ENCODE data around the gene RAD9A. TPM values are rescaled to one million over a fixed set of nuclear protein-coding genes. Genes with fewer than 3 reads are reported as not detected.

The RAD9A gene
- total RNA-seq, 1 donor from 2014 or later: 11.1 TPM

DNA sequence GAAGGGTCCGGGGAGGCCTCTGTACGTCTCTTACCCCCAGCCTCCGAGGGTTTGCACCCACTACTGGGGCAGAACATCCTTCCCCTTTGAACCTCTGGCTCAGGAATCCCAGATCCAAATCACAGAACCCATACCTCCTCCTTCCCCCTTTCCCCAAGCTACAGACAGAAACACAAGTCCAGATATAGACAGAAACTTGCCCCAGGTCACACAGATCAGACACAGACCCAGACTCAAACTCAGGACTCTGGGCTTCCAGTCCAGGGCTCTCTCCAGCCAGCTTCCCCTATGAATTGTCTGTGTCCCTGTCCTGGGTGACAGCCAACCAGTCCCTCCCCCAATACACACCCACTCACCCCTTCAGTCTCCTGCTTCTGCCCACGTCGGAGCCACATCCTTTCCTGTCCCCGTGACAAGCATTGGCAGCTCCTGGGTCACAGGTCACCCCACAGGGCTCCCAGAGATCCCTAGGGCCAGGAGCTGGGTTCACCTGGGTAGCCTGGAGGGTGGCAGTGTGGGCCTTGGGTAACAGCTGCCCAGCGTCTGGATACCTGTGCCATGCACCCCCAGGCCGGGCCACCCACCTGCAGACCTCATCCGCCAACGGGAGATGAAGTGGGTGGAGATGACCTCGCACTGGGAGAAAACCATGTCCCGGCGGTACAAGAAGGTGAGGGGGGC is 12.9 kb downstream of the RAD9A start:
- no peak overlapping the region for H3K4me3 Mint-ChIP-seq (ENCODE audit: unreplicated experiment)

DNA sequence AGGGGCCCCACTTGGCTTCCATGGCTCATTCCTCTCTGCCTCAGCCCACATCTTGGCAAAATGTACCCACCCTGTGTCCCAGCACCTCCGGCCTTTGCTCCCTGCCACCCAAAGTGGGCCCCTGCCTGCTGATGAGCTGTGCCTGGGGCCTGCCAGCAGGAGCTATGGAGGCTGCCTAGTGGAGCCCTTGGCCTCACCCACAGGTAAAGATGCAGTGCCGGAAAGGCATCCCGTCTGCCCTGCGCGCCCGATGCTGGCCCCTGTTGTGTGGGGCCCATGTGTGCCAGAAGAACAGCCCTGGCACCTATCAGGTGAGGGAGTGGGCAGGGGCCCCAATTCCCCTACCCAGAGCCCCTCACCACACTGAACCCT is 13.4 kb downstream of the RAD9A start:
- DNase-seq (ENCODE audit: low spot score): no peak
- Mint-ChIP-seq H3K4me1 (ENCODE audit: low read depth) (peaks cover 13% of the 10 kb centered on the region), H3K36me3 (ENCODE audit: low read depth) (no peaks in the 10 kb centered on the region), H3K27ac (ENCODE audit: unreplicated experiment) (no peak overlapping the region), H3K27me3 (ENCODE audit: low read depth) (no peaks in the 10 kb centered on the region), H3K9me3 (ENCODE audit: low read depth) (no peaks in the 10 kb centered on the region), H3K4me3 (ENCODE audit: unreplicated experiment) (no peak overlapping the region)
- TF ChIP-seq, protein P1, sequence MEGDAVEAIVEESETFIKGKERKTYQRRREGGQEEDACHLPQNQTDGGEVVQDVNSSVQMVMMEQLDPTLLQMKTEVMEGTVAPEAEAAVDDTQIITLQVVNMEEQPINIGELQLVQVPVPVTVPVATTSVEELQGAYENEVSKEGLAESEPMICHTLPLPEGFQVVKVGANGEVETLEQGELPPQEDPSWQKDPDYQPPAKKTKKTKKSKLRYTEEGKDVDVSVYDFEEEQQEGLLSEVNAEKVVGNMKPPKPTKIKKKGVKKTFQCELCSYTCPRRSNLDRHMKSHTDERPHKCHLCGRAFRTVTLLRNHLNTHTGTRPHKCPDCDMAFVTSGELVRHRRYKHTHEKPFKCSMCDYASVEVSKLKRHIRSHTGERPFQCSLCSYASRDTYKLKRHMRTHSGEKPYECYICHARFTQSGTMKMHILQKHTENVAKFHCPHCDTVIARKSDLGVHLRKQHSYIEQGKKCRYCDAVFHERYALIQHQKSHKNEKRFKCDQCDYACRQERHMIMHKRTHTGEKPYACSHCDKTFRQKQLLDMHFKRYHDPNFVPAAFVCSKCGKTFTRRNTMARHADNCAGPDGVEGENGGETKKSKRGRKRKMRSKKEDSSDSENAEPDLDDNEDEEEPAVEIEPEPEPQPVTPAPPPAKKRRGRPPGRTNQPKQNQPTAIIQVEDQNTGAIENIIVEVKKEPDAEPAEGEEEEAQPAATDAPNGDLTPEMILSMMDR (IDR thresholded peaks at IDR 0.05): no peak

More for the DNA sequence above, 12.9 kb downstream of the RAD9A start:
- TF ChIP-seq, protein P1 (IDR thresholded peaks at IDR 0.05): no peak
- Mint-ChIP-seq H3K27ac (ENCODE audit: unreplicated experiment) (no peak overlapping the region), H3K36me3 (ENCODE audit: low read depth) (no peaks in the 10 kb centered on the region), H3K9me3 (ENCODE audit: low read depth) (no peaks in the 10 kb centered on the region), H3K27me3 (ENCODE audit: low read depth) (no peaks in the 10 kb centered on the region), H3K4me1 (ENCODE audit: low read depth) (peaks cover 14% of the 10 kb centered on the region)
- DNase-seq (ENCODE audit: low spot score): no peak

DNA sequence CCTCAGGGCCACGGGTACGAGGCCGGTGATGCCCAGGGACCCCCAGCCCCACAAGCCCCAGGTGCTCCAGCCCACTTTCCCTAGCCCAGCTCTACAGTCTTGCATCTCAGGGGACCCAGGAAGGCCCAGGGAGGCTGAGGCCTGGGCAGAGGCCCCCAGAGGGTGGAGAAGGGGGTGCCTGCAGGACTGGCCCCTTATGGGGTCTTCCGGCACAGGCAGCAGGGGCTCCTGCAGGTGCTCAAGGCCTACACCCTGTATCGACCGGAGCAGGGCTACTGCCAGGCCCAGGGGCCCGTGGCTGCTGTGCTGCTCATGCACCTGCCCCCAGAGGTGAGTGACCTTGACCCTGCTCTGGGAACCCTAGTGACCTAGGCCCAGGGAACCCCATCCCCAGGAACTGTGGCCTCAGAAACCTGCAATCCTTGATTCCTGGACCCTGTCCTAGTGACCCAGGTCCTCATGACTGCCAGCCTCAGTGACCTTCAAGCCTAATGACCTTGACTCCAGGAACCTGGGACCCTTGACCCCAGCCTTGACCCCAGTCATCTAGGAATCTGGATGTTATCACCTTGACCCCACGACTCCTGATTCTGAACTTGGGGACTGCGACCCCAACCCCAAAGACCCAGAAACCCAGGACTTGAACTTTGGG is 14.0 kb downstream of the RAD9A start:
- H3K9me3 Mint-ChIP-seq (ENCODE audit: low read depth): no peaks in the 10 kb centered on the region
- no peak overlapping the region for H3K27ac Mint-ChIP-seq (ENCODE audit: unreplicated experiment)
- TF ChIP-seq, protein P1 (IDR thresholded peaks at IDR 0.05): no peak
- peaks cover 6% of the 10 kb centered on the region for H3K4me1 Mint-ChIP-seq (ENCODE audit: low read depth)
- no peaks in the 10 kb centered on the region for H3K36me3 Mint-ChIP-seq (ENCODE audit: low read depth)
- H3K27me3 Mint-ChIP-seq (ENCODE audit: low read depth): peaks cover 2% of the 10 kb centered on the region
- H3K4me3 Mint-ChIP-seq (ENCODE audit: unreplicated experiment): no peak overlapping the region
- DNase-seq (ENCODE audit: low spot score): no peak

DNA sequence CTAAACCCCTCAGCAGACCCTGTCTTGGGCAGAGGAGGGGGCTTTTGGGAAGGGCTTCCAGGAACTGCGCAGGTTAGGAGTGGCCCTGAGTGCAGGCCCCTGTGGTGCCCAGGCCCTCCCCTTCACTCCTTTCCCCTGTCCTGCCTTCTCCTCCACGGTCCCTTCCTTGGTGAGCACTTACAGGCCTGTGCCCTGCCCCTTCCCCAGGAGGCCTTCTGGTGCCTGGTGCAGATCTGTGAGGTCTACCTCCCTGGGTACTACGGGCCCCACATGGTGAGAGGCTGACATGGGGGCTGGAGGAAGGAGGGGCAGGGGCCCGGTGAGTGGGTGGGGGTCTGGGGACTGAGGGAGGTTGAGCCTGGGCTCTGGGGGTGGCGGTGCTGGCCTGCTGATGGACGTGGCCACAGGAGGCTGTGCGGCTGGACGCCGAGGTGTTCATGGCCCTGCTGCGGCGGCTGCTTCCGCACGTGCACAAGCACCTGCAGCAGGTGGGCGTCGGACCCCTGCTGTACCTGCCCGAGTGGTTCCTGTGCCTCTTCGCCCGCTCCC is 14.7 kb downstream of the RAD9A start:
- Mint-ChIP-seq H3K9me3 (ENCODE audit: low read depth) (no peaks in the 10 kb centered on the region), H3K36me3 (ENCODE audit: low read depth) (no peaks in the 10 kb centered on the region), H3K4me3 (ENCODE audit: unreplicated experiment) (no peak overlapping the region), H3K27me3 (ENCODE audit: low read depth) (peaks cover 2% of the 10 kb centered on the region), H3K27ac (ENCODE audit: unreplicated experiment) (no peak overlapping the region), H3K4me1 (ENCODE audit: low read depth) (peaks cover 4% of the 10 kb centered on the region)
- TF ChIP-seq, protein P1 (IDR thresholded peaks at IDR 0.05): no peak
- no peak for DNase-seq (ENCODE audit: low spot score)

DNA sequence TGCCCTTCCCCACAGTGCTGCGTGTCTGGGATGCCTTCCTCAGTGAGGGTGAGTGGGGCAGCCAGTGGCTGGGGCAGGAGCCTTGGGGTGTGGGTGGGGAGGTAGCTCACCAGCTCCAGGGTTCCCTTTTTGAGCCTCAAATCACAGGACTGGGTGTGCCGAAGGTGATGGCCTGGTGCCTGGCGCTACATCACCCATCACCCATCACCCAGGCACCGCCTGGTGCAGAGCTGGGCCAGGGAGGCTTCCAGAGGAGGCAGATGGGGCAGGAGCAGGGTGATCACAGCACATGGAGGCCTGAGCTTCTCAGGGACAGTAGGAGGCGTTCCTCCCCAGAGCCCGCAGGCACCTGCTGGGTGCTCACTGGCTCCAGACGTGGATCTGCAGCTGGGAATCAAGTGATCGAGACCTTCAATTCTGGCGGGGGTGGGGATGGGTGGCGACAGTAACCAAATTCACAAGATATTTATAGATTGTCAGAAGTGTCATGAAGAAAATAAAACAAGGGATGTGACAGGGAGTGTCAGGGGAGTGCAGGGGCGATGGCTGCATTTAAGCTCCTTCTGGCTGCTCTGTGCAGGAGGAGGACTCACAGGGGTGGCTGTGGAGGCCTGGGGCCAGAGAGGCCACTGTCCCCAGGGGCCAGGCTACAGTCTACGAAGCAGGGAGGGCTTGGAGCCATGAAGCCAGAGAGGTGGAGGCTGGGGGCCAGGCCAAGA is 15.3 kb downstream of the RAD9A start:
- Mint-ChIP-seq H3K27me3 (ENCODE audit: low read depth) (peaks cover 2% of the 10 kb centered on the region), H3K4me1 (ENCODE audit: low read depth) (peaks cover 1% of the 10 kb centered on the region), H3K27ac (ENCODE audit: unreplicated experiment) (no peak overlapping the region), H3K4me3 (ENCODE audit: unreplicated experiment) (no peak overlapping the region), H3K9me3 (ENCODE audit: low read depth) (no peaks in the 10 kb centered on the region), H3K36me3 (ENCODE audit: low read depth) (no peaks in the 10 kb centered on the region)
- DNase-seq (ENCODE audit: low spot score): no peak
- TF ChIP-seq, protein P1 (IDR thresholded peaks at IDR 0.05): no peak
